GM12864 (cell line): ENCODE results near the gene STK16.

Experiments
- DNase-seq: peaks from one replicate; pipeline ENCODE4 v3.0.0-alpha.2; 2011; ENCODE audit warnings: low read depth
- H3K4me3 ChIP-seq: 2 replicates; pipeline ENCODE4 v1.5.1; 2011; ENCODE audit warnings: mild to moderate bottlenecking, low read depth, low read length, control low read depth
- CTCF ChIP-seq: IDR thresholded peaks from 2 replicates; pipeline ENCODE4 v1.5.1; 2011; ENCODE audit warnings: low read depth, mild to moderate bottlenecking, moderate library complexity, low read length, control low read depth, inconsistent platforms; ENCODE audit errors: missing control alignments

Gene STK16

DNA sequence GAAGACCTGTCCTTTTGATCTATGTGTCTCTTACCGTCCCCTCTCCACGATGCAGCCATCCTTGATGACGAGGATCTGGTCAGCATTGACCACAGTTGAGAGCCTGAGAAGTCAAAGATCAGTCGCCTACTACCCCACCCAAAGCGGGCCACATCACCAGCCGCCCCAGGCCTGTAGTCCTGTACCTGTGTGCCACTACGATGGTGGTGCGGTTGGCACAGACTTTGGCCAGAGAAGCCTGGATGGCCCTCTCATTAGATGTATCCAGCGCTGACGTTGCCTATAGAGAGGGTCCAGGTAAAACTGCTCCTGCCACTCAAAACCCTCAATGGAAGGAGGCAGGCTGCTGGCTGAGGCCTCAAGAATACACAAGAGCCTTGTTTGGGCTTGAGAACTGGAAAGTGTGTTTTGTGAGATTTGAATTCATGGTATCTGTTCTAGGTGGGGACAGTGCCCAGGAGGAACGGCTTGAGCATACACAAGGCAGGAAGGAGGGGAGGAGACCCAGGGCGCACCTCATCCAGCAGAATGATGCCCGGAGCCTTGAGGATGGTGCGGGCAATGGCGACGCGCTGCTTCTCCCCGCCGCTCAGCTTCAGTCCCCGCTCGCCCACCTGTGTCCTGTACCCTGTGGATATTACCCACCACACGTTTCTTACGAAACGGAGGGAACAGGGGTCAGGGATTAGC lies 34.9 kb upstream of the STK16 start:
- no peak for DNase-seq
- TF ChIP-seq CTCF, result no peak

DNA sequence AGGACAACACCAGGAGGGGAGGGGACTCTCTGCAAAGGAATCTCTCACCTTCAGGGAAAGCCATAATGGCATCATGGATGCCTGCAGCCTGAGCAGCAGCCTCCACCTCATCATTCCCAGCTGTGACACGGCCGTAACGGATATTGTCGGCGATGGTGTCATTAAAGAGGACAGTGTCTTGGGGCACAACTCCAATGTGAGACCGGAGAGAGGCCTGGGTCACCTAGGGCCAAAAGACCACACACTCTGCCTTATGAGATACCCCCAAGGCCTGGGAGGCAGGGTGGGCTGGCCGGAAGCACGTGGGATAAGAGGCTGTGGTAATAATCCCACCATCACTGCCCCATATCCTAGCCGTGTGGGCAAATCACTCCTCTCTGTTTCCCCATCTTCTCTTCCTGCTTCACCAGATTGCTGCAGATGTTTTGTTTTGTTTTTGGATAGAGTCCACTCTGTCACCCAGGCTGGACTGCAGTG lies 34.4 kb upstream of the STK16 start:
- DNase-seq, result no peak
- no peak overlapping the region for H3K4me3 ChIP-seq
- no peak for TF ChIP-seq CTCF

More for the DNA sequence above, 34.9 kb upstream of the STK16 start:
- H3K4me3 ChIP-seq, result no peak overlapping the region

GRCh38 chr2:219213026-219213415 lies 32.3 kb upstream of the STK16 start:
- no peak for DNase-seq
- no peak for TF ChIP-seq CTCF
- H3K4me3 ChIP-seq, result no peak overlapping the region

GRCh38 chr2:219213486-219214071 lies 31.7 kb upstream of the STK16 start:
- TF ChIP-seq CTCF, result no peak
- H3K4me3 ChIP-seq, result no peak overlapping the region
- no peak for DNase-seq

GRCh38 chr2:219214141-219214540 lies 31.1 kb upstream of the STK16 start:
- H3K4me3 ChIP-seq, result no peak overlapping the region
- TF ChIP-seq CTCF, result no peak
- DNase-seq, result no peak

GRCh38 chr2:219214786-219215185 lies 30.5 kb upstream of the STK16 start:
- no peak overlapping the region for H3K4me3 ChIP-seq
- no peak for DNase-seq
- TF ChIP-seq CTCF, result no peak
